PFSK-1 (cell line): ENCODE results near the gene SIL1.

ENCODE experiments used
- FOXP2 ChIP-seq: optimal IDR thresholded peaks from 2 replicates; pipeline ENCODE3; 2011; ENCODE audit warnings: borderline replicate concordance, control low read depth, inconsistent platforms; ENCODE audit not compliant: insufficient read depth; ENCODE audit errors: extremely low read length, extremely low read depth
- POLR2AphosphoS5 ChIP-seq: IDR thresholded peaks from 2 replicates; pipeline ENCODE4 v1.6.1; 2012; ENCODE audit warnings: low read depth, mild to moderate bottlenecking, control low read depth, low read length, moderate library complexity
- REST ChIP-seq, 2 experiments: IDR thresholded peaks; 2 replicates each; pipeline versions ENCODE4 v1.6.1 to v1.8.0; 2011 to 2012; ENCODE audit warnings: low read depth in 2 of 2, low read length in 2 of 2, control low read depth in 1 of 2, inconsistent platforms in 1 of 2, mild to moderate bottlenecking in 1 of 2, moderate library complexity in 1 of 2; ENCODE audit not compliant: insufficient read depth in 1 of 2
- SIN3A ChIP-seq: IDR thresholded peaks from 2 replicates; pipeline ENCODE4 v1.6.1; 2012; ENCODE audit warnings: mild to moderate bottlenecking, low read length, moderate library complexity, borderline replicate concordance; ENCODE audit not compliant: insufficient read depth
- TAF1 ChIP-seq: IDR thresholded peaks from 2 replicates; pipeline ENCODE4 v1.6.1; 2012; ENCODE audit warnings: low read length, control low read depth, borderline replicate concordance; ENCODE audit not compliant: insufficient read depth

GRCh38 chr5:139181835-139182452 lies 16.2 kb downstream of the SIL1 start:
- TF ChIP-seq POLR2AphosphoS5 (no peak), REST (IDR thresholded peaks at IDR 0.05; ENCODE audit: insufficient read depth in 1 of 2, low read depth in 2 of 2, low read length in 2 of 2) (no peak), FOXP2 (no peak), TAF1 (no peak), SIN3A (no peak)
